DND-41 (cell line): Measurements from ENCODE around the gene KDM6A.

Experiments used
- ATAC-seq: fragments of 200-7000 bp; cut with Tn5 transposase; 3 replicates; pipeline ENCODE4 v1.9.1; 2021; ENCODE audit warnings: low read depth; ENCODE audit not compliant: insufficient read depth
- DNase-seq: peaks from one replicate; pipeline ENCODE4 v3.0.0-alpha.2; 2020
- H2AFZ ChIP-seq: 2 replicates; pipeline ENCODE4 v1.6.0; 2012; ENCODE audit warnings: low read depth, low read length
- H3K27ac ChIP-seq: 2 replicates; pipeline ENCODE4 v1.5.1; 2012; ENCODE audit warnings: low read length, inconsistent platforms
- H3K27me3 ChIP-seq: fragments of 200-600 bp; sonication (generic); 2 replicates; pipeline ENCODE4 v1.6.0; 2012; ENCODE audit warnings: low read length, mild to moderate bottlenecking, inconsistent platforms; ENCODE audit not compliant: insufficient read depth, poor library complexity
- H3K36me3 ChIP-seq: 2 replicates; pipeline ENCODE4 v1.5.1; 2012; ENCODE audit warnings: low read length, inconsistent platforms; ENCODE audit not compliant: insufficient read depth
- H3K4me1 ChIP-seq: 2 replicates; pipeline ENCODE4 v1.5.1; 2012; ENCODE audit warnings: mild to moderate bottlenecking, low read length; ENCODE audit not compliant: insufficient read depth
- H3K4me2 ChIP-seq: 2 replicates; pipeline ENCODE4 v1.6.0; 2012; ENCODE audit warnings: mild to moderate bottlenecking, moderate library complexity, low read length, inconsistent platforms; ENCODE audit not compliant: insufficient read depth
- H3K4me3 ChIP-seq, 2 experiments: fragments of 200-600 bp in 1 of 2; shearing (Covaris generic) in 1 of 2; 2 replicates each; pipeline ENCODE4 v1.5.1; 2012 to 2016; ENCODE audit warnings: inconsistent platforms in 2 of 2, low read length in 2 of 2, mild to moderate bottlenecking in 2 of 2, low read depth in 1 of 2, moderate library complexity in 1 of 2
- H3K79me2 ChIP-seq: 2 replicates; pipeline ENCODE4 v1.6.0; 2012; ENCODE audit warnings: low read length, inconsistent platforms; ENCODE audit not compliant: insufficient read depth
- H3K9ac ChIP-seq: 2 replicates; pipeline ENCODE4 v1.6.0; 2012; ENCODE audit warnings: low read depth, mild to moderate bottlenecking, inconsistent platforms, low read length, moderate library complexity
- H3K9me3 ChIP-seq: 2 replicates; pipeline ENCODE4 v1.5.1; 2012; ENCODE audit warnings: low read length, moderate library complexity, mild to moderate bottlenecking, inconsistent platforms; ENCODE audit not compliant: insufficient read depth, severe bottlenecking
- H4K20me1 ChIP-seq: 2 replicates; pipeline ENCODE4 v1.6.0; 2012; ENCODE audit warnings: low read length; ENCODE audit not compliant: insufficient read depth
- EZH2 ChIP-seq: IDR thresholded peaks from 3 replicates; pipeline ENCODE4 v1.6.1; 2012; ENCODE audit warnings: borderline replicate concordance, low read depth, mild to moderate bottlenecking, moderate library complexity, low read length, inconsistent platforms; ENCODE audit not compliant: severe bottlenecking
- TF ChIP-seq, protein P1 (sequence below): IDR thresholded peaks from 2 replicates; pipeline ENCODE4 v1.5.1; 2012; ENCODE audit warnings: borderline replicate concordance, low read length, moderate library complexity, mild to moderate bottlenecking; ENCODE audit not compliant: poor library complexity, severe bottlenecking; ENCODE audit errors: extremely low read depth

Gene KDM6A

DNA sequence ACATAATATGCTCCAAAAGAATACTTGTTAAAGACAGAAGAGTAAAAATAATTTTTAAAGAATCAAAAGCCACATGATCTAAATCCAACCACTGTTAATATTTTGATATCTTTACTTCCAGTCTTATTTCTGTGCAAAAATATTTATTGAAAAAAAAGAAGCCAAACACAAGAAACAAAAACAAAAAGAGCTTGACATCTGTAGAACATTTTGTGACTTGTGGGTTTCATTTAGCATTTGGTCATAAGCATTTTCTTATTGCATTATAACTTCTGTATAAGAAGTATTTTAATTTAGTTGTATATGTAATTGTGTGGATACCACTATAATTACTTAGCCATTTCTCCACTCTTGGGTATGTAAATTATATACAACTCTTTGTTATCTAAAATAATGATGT, 264.5 kb downstream of the KDM6A start:
- H3K4me1 ChIP-seq = no peaks in the 10 kb centered on the region
- no peak overlapping the region for H3K9ac ChIP-seq

DNA sequence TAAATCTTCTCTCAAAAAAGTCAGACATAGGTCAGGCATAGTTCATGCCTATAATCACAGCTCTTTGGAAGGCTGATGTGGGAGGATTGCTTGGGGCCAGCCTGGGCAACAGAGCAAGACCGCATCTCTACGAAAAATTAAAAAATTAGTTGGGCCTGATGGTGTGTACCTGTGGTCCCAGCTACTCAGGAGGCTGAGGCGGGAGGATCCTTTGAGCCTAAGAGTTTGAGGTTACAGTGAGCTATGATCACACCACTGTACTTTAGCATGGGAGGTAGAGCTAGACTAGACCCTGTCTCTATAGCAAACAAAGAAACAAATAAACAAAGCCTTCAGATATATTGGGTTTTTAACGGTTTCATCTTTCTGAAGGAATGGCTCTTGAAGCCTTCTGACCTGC, 265.5 kb downstream of the KDM6A start:
- H3K4me3 ChIP-seq = no peak overlapping the region
- no peaks in the 10 kb centered on the region for H3K79me2 ChIP-seq
- no peak overlapping the region for H2AFZ ChIP-seq
- no peaks in the 10 kb centered on the region for H3K27me3 ChIP-seq
- H3K27ac ChIP-seq = no peak overlapping the region
- no peaks in the 10 kb centered on the region for H4K20me1 ChIP-seq
- DNase-seq = no peak
- no peaks in the 10 kb centered on the region for H3K9me3 ChIP-seq
- ATAC-seq = no peak
- no peak overlapping the region for H3K9ac ChIP-seq
- H3K4me1 ChIP-seq = no peaks in the 10 kb centered on the region
- TF ChIP-seq EZH2 = no peak
- TF ChIP-seq, protein P1, sequence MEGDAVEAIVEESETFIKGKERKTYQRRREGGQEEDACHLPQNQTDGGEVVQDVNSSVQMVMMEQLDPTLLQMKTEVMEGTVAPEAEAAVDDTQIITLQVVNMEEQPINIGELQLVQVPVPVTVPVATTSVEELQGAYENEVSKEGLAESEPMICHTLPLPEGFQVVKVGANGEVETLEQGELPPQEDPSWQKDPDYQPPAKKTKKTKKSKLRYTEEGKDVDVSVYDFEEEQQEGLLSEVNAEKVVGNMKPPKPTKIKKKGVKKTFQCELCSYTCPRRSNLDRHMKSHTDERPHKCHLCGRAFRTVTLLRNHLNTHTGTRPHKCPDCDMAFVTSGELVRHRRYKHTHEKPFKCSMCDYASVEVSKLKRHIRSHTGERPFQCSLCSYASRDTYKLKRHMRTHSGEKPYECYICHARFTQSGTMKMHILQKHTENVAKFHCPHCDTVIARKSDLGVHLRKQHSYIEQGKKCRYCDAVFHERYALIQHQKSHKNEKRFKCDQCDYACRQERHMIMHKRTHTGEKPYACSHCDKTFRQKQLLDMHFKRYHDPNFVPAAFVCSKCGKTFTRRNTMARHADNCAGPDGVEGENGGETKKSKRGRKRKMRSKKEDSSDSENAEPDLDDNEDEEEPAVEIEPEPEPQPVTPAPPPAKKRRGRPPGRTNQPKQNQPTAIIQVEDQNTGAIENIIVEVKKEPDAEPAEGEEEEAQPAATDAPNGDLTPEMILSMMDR = no peak
- H3K4me2 ChIP-seq = no peak overlapping the region
- no peaks in the 10 kb centered on the region for H3K36me3 ChIP-seq

More for the DNA sequence above, 264.5 kb downstream of the KDM6A start:
- no peak overlapping the region for H3K27ac ChIP-seq
- TF ChIP-seq, protein P1 = no peak
- no peak for TF ChIP-seq EZH2
- ATAC-seq (no peak), DNase-seq (no peak)
- no peaks in the 10 kb centered on the region for H3K27me3 ChIP-seq
- no peaks in the 10 kb centered on the region for H3K36me3 ChIP-seq
- H4K20me1 ChIP-seq = no peaks in the 10 kb centered on the region
- no peaks in the 10 kb centered on the region for H3K79me2 ChIP-seq
- no peak overlapping the region for H3K4me2 ChIP-seq
- no peak overlapping the region for H2AFZ ChIP-seq
- H3K9me3 ChIP-seq = no peaks in the 10 kb centered on the region
- no peak overlapping the region for H3K4me3 ChIP-seq

DNA sequence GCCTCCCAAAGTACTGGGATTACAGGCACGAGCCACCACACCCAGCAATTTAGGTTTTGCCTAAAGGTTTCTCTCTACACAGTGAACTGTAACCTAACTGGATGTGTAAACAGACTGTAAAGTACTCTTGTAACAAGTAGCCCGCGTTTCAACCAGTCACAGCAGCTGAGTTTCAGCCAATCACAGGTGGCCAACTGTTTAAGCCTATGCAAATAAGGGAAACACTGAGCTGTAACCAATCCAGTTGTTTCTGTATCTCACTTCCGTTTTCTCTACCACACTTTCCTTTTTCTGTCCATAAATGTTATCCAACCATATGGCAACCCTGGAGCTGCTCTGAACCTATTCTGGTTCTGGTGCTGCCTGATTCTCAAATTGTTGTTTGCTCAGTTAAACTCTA, 267.8 kb downstream of the KDM6A start:
- H3K9ac ChIP-seq = no peak overlapping the region
- no peak overlapping the region for H2AFZ ChIP-seq
- no peaks in the 10 kb centered on the region for H3K9me3 ChIP-seq
- H3K27ac ChIP-seq = no peak overlapping the region
- H4K20me1 ChIP-seq = no peaks in the 10 kb centered on the region
- no peaks in the 10 kb centered on the region for H3K4me1 ChIP-seq
- no peaks in the 10 kb centered on the region for H3K27me3 ChIP-seq
- no peak for ATAC-seq
- no peak for TF ChIP-seq EZH2
- TF ChIP-seq, protein P1 = no peak
- H3K36me3 ChIP-seq = no peaks in the 10 kb centered on the region
- no peaks in the 10 kb centered on the region for H3K79me2 ChIP-seq
- H3K4me3 ChIP-seq = no peak overlapping the region
- no peak for DNase-seq
- no peak overlapping the region for H3K4me2 ChIP-seq

DNA sequence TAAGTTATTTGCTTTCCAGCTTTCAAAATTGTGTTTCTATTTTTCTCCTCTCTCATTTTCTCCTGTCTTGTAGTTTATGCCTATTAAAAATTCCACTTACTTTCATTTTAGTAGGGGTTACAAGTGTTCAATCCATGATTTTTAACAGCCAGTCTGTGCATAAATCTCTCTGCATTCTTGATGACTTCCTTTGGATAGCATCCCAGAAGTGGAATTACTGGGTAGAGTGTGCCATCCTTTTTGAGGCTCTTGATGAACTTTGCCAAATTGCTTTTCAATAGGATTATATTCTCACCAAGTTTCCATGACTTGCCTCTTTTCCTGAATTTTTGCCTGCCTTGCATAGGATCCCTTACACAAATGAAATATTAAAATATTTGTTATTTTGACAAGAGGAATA, 269.2 kb downstream of the KDM6A start:
- no peaks in the 10 kb centered on the region for H3K27me3 ChIP-seq
- no peak for ATAC-seq
- H3K36me3 ChIP-seq = no peaks in the 10 kb centered on the region
- H3K27ac ChIP-seq = no peak overlapping the region
- no peak overlapping the region for H3K9ac ChIP-seq
- H3K4me2 ChIP-seq = no peak overlapping the region
- DNase-seq = no peak
- no peak overlapping the region for H3K4me3 ChIP-seq
- TF ChIP-seq EZH2 = no peak
- TF ChIP-seq, protein P1 = no peak
- H3K9me3 ChIP-seq = no peaks in the 10 kb centered on the region
- H4K20me1 ChIP-seq = no peaks in the 10 kb centered on the region
- no peaks in the 10 kb centered on the region for H3K4me1 ChIP-seq
- H3K79me2 ChIP-seq = no peaks in the 10 kb centered on the region
- no peak overlapping the region for H2AFZ ChIP-seq
